Stimulated activated CD8-positive, alpha-beta memory T cell treated with anti-CD3 and anti-CD28 coated beads, Interleukin-12 subunit alpha, Interleukin-12 subunit beta, amount 100 ng/mL, for 24 hours (primary cell): ENCODE measurements around the gene PLCL1.
"Not testable (repeated sequence)": the region's sequence is repeated elsewhere in the genome, so short reads cannot be mapped to it uniquely, and the experiment has no call there.

Source experiments
- DNase-seq: peaks from one replicate; pipeline ENCODE4 v3.0.0-alpha.2; 2020; ENCODE audit errors: extremely low read depth

PLCL1 gene

DNA sequence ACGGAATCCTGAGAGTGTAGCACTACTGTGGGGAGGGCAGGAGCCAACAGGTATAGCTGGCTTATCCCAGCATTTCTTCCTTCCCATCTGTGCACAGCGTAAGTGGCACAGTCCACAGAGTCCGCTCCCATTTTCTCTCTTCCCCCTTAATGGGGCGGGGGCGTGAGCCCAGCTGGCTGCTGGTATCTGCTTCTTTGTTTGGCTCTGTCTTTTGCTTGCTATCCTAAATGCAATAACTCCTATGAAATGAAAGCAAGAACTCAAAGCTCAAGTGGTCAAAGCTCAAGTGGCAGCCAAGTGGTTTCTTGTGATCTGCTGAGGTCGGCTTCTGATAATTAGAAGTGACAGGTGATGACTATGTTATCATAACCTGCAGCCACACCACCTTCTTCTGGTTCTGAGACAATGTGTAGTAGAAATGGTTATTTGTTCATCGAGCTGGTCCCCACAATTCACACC lies 192.7 kb downstream of the PLCL1 start:
- DNase-seq = no peak

DNA sequence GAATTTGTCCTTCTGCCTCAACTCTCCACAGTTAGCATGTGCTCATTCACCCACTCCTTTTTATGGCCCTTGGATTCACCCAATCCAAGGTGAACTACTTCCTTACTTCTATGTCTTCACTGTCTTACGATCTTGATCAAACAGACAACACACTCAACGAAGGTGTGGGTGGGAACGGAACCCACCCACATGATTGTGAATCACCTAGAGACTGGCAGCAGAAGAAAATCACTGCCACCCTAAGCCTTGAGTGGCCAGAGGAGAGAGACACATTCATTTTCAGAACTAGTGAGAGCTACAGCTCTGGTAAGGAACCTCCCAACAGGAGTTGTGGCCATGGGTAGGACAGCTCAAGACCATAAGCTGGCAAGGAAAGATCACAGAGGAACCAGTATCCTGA lies 194.3 kb downstream of the PLCL1 start:
- DNase-seq = no peak

DNA sequence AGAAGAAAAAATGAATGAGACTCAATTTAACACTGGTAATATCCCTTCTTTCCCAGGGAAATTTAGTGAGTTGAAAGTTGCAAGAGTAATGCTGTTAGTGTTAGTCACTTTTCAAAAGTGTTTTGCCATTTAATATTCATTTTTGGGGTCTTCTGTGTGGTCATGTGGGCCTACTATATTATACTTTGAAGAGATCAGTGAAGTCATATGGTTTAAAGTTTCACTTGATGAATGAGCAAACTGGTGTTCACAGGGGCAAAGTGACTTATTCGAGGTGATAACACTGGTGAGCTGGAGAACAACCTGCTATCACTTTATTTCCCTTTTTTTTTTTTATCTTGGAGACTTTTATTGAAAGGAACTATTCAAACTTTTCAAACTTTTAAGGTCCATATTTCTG lies 196.0 kb downstream of the PLCL1 start:
- no peak for DNase-seq

DNA sequence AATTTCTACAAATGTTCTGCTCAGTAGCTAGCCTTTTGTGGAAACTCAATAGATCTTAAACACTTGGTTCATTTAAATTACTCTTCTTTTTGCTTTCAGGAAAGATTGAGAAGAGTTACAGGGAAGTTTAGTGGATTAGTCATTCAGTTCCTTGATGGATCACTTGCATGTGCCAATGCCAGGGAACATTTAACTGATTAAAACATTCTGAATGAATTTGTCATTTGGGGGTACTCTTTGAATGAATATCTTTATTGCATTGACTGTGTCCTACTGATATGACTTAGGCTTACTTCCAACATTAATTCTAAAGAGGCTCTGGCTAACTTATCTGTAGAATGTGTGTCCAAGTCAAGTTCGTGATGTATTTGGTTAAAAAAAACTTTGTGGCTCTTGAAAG lies 199.8 kb downstream of the PLCL1 start:
- DNase-seq = no peak

- DNase-seq = no peak
Measured at GRCh38 chr2:198004921-198005829, 200.8 kb downstream of the PLCL1 start.

GRCh38 chr2:198006733-198007132 lies 202.3 kb downstream of the PLCL1 start:
- DNase-seq = no peak

GRCh38 chr2:198008230-198008629 lies 203.8 kb downstream of the PLCL1 start:
- no peak for DNase-seq

DNA sequence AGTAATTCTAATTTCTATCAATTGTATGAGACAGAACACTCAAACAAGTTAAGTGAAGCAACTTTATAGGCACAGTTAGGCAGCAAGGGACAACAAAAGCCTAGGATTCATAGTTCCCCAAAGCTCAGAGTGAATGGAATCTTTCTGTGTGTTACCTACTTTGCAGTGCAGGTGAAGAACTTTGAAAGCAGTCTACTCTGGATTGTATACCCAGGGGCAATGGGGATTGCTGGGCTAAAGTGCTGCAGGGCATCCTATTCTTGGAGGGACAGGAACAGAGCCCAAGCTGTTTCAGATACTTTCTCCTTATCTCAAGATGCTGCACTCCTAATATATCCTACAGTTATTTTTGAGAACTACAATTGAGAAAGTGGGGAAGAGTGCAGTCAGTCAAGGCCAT lies 207.6 kb downstream of the PLCL1 start:
- no peak for DNase-seq

GRCh38 chr2:198016243-198016642 lies 211.8 kb downstream of the PLCL1 start:
- no peak for DNase-seq

GRCh38 chr2:198017068-198017467 lies 212.7 kb downstream of the PLCL1 start:
- DNase-seq = no peak

DNA sequence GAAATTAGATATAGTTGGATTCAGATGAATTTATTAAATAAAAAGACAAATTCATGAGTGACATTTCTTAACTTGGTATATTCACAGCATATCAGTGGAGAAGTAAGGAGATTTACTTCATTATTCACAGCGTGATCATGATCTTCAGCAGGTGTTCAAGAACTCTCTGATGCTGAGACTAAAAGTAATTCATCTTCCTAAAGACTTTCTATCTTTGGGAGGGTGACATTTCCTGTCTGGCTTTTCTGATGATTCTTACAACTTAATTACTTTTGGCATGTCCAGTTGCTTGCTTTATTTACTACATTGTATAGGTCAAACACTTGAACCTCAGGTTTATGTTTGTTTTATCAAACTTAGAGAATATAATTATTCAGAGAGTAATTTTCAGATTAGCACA lies 224.6 kb downstream of the PLCL1 start:
- DNase-seq = no peak

- not testable (repeated sequence) for DNase-seq
Measured at GRCh38 chr2:198029576-198029975, 225.2 kb downstream of the PLCL1 start.

DNA sequence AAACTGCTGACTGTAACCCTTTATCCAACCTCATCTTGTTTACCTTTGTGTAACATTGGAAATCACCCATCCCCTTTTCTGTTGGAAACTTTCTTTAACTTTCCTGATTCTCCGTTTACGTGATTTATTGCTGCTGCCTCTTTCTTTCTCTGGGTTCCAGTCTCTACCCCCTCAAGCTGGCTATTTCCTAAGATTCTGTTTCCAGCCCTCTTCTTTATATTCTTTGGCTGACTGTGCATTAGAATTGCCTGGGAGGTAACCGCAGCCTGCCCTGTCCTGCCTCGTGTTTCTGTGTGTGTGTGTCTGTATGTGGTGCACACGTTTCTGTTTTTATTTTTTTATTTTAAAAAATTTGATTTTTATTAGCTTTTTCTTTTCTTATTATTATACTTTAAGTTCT lies 229.2 kb downstream of the PLCL1 start:
- no peak for DNase-seq

DNA sequence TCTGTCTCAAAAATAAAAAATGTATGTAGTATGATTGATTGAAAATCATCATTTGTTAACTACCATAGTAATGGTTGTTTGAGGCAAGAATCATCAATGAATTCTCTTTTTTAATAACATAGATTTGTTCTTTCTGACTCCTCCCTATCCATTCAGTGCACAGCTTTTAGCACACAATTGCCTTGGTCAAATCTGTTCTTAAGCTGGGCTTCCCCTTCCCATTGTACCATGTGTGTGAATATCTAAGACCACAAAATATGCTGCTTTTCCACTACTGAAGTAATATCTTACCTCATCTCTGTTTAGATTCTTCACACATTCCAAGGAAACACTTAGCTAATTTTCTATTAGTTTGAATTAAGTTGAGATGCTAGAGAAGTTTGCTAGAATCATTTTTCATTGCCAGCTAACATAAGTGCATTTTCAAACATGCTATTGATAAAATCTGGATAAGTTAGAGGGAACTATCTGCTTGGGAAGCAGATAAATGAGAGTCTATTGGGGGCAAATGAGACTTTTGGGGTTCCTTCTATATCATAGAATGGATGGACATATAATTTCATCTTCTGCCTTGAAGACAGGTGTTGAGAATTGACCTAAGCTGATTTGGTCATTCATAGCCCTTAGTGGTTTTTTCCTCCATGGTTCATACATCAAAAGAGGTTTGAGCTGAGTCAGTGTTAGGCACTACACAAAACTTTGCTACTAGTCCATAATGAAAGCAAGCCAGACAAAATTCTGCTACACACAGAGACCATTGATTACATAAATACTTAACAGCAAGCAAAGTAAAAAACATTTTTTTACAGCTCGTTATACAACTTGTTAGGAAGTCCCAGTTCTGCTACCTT lies 231.9 kb downstream of the PLCL1 start:
- DNase-seq = no peak

DNA sequence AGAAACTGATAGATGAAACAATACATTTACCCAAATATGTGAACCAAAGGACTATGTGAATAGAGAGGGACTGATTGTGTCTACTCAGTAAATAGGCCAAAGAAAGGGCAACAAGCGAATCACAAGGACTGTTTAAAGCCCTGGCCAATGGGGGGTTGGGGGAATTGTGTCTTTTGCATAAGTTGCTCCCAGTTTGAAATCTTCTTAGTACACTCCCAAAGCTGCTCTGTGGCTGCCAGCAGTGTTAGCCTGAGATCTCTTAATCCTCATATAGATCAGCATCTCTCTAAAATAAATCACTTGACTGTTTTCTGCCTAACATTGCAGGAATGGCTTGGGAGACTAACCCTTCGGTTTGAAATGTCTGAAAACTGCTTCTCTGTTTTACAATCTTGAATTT lies 236.4 kb downstream of the PLCL1 start:
- DNase-seq = no peak

- no peak for DNase-seq
Measured at GRCh38 chr2:198042189-198042588, 237.8 kb downstream of the PLCL1 start.

DNA sequence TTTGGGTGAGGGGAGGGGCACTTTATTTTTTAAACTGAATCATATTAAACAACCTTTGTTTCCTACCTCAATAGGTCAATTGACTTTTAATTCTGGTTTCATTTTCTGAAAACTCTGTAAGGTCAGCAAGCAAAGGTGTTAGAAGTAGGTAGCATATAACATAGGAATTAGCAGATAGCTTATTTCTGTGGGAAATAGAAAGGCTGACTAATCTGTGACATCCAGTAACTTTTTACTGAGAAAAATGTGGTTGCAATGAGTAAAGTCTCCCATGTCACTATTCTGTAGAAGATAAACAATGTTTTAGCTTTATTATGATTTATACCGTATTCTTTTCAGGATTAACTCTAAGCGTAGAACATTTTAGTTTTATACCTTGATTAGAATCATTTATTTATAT lies 240.4 kb downstream of the PLCL1 start:
- no peak for DNase-seq

DNA sequence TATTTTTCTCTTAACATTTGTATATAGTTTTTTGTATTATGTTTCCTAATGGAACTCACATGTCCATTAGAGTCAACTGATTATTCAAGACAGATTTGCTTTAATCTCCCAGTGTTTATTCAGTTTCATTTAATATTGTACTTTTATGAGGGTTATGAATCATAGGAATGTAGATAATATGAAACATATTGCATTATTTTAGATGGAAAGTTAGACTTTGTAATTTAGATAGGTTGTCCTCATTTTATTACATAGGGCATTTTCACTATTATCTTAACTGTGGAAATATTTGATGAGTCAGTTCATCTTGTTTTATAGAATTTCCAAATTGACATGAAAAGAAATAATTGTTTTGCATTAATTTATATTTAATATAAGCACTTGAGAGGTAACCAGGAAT lies 240.8 kb downstream of the PLCL1 start:
- no peak for DNase-seq

- DNase-seq = no peak
Measured at GRCh38 chr2:198052741-198053140, 248.3 kb downstream of the PLCL1 start.

DNA sequence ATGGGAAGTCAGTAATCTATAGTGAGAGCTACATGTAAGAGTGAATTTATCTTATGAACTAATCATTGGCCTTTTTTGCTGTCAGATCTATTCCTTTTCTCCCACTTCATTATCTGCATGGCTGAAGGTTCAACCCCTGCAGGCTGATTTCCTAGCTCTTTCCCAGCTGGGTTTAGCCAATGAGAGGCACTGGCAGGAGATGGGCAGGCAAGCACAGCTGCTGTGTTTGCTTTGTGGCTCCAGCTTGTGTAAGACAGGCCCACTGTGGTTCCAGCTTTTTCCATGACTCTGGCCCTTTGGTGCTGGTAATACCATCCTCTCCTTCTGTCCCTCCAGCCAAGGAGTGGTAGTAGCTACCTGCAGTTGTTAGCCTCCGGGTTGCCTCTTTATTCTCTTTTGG lies 248.8 kb downstream of the PLCL1 start:
- no peak for DNase-seq

GRCh38 chr2:198053776-198054175 lies 249.4 kb downstream of the PLCL1 start:
- no peak for DNase-seq

GRCh38 chr2:198054299-198054698 lies 249.9 kb downstream of the PLCL1 start:
- DNase-seq = no peak

- no peak for DNase-seq
Measured at GRCh38 chr2:198055716-198056115, 251.3 kb downstream of the PLCL1 start.
